ENCODE measurements around the gene EPN2.

The EPN2 gene

GRCh38 chr17:19331134-19331533, 94.0 kb downstream of the EPN2 start:
- DNase-seq (ENCODE audit: low read depth): no peak

GRCh38 chr17:19331543-19332245, 94.5 kb downstream of the EPN2 start:
- DNase-seq (ENCODE audit: low read depth): no peak

GRCh38 chr17:19332371-19333131, 95.4 kb downstream of the EPN2 start:
- DNase-seq (ENCODE audit: low read depth): no peak

- no peak for DNase-seq (ENCODE audit: low read depth)
Observed at GRCh38 chr17:19333132-19333440, 95.9 kb downstream of the EPN2 start.

- DNase-seq (ENCODE audit: low read depth): no peak
Observed at GRCh38 chr17:19333736-19334290, 96.6 kb downstream of the EPN2 start.

GRCh38 chr17:19334331-19334730, 97.2 kb downstream of the EPN2 start:
- no peak for DNase-seq (ENCODE audit: low read depth)

- DNase-seq (ENCODE audit: low read depth): no peak
Observed at GRCh38 chr17:19335951-19336631, 98.9 kb downstream of the EPN2 start.

GRCh38 chr17:19336938-19337711, 100.0 kb downstream of the EPN2 start:
- no peak for DNase-seq (ENCODE audit: low read depth)

GRCh38 chr17:19337712-19338023, 100.5 kb downstream of the EPN2 start:
- no peak for DNase-seq (ENCODE audit: low read depth)

GRCh38 chr17:19338031-19338990, 101.1 kb downstream of the EPN2 start:
- DNase-seq (ENCODE audit: low read depth): peak; percentile 54

GRCh38 chr17:19339341-19339815, 102.2 kb downstream of the EPN2 start:
- DNase-seq (ENCODE audit: low read depth): no peak

GRCh38 chr17:19341211-19341631, 104.1 kb downstream of the EPN2 start:
- DNase-seq (ENCODE audit: low read depth): no peak

- DNase-seq (ENCODE audit: low read depth): no peak
Observed at GRCh38 chr17:19341641-19342610, 104.8 kb downstream of the EPN2 start.

- no peak for DNase-seq (ENCODE audit: low read depth)
Observed at GRCh38 chr17:19342611-19343255, 105.6 kb downstream of the EPN2 start.

- no peak for DNase-seq (ENCODE audit: low read depth)
Observed at GRCh38 chr17:19343256-19343630, 106.1 kb downstream of the EPN2 start.

GRCh38 chr17:19343671-19344151, 106.5 kb downstream of the EPN2 start:
- no peak for DNase-seq (ENCODE audit: low read depth)

GRCh38 chr17:19344311-19345066, 107.3 kb downstream of the EPN2 start:
- DNase-seq (ENCODE audit: low read depth): no peak

GRCh38 chr17:19345067-19345460, 107.9 kb downstream of the EPN2 start:
- no peak for DNase-seq (ENCODE audit: low read depth)

Measured in stimulated activated CD4-positive, alpha-beta T cell treated with anti-CD3 and anti-CD28 coated beads, Interleukin-2, amount 100 ng/mL, for 4 hours (primary cell).